Gastrocnemius medialis (tissue), 4 donors: ENCODE measurements around the gene VPS9D1. TPM values are rescaled to one million over a fixed set of nuclear protein-coding genes. Genes with fewer than 3 reads are reported as not detected.
"Not testable (repeated sequence)": the region's sequence is repeated elsewhere in the genome, so short reads cannot be mapped to it uniquely, and the experiment has no call there.

ENCODE experiments used
- ATAC-seq, 2 donors: fragments of 150-250 bp; one replicate each; pipeline ENCODE4 v1.9.1; 2016
- DNase-seq, 2 donors: peaks; one replicate each; pipeline ENCODE4 v3.0.0-alpha.2; 2019
- H3K27ac ChIP-seq, 4 donors: fragments of 200-600 bp; sonication (generic); 1 replicate in 1 of 4; 2 replicates in 3 of 4; pipeline ENCODE4 v1.5.1; 2016 to 2018; ENCODE audit warnings: mild to moderate bottlenecking in 2 of 4, moderate library complexity in 1 of 4
- H3K27me3 ChIP-seq, 3 donors: fragments of 200-600 bp; sonication (generic) in 2 of 3; 1 replicate in 1 of 3; 2 replicates in 2 of 3; pipeline versions ENCODE4 v1.5.1 to v1.6.0; 2016 to 2019; ENCODE audit warnings: mild to moderate bottlenecking in 1 of 3, moderate library complexity in 1 of 3
- H3K36me3 ChIP-seq, 2 donors: fragments of 200-600 bp; sonication (generic) in 1 of 2; one replicate each; pipeline ENCODE4 v1.5.1; 2017 to 2018
- H3K4me1 ChIP-seq, 2 donors: fragments of 200-600 bp; sonication (generic) in 1 of 2; one replicate each; pipeline ENCODE4 v1.5.1; 2016 to 2017; ENCODE audit warnings: mild to moderate bottlenecking in 2 of 2
- H3K4me3 ChIP-seq, 4 donors: fragments of 200-600 bp; sonication (generic) in 3 of 4; 1 replicate in 1 of 4; 2 replicates in 3 of 4; pipeline ENCODE4 v1.5.1; 2016 to 2019; ENCODE audit warnings: mild to moderate bottlenecking in 2 of 4
- H3K9me3 ChIP-seq, 3 donors: fragments of 200-600 bp; sonication (generic) in 2 of 3; 1 replicate in 1 of 3; 2 replicates in 2 of 3; pipeline ENCODE4 v1.5.1; 2016 to 2019
- POLR2A ChIP-seq, 2 donors: fragments of 450-650 bp; IDR thresholded peaks; one replicate each; pipeline ENCODE4 v1.6.1; 2017; ENCODE audit warnings: antibody characterized with exemption in 2 of 2, mild to moderate bottlenecking in 2 of 2, moderate library complexity in 2 of 2
- in situ Hi-C, 4 donors: fragments of 200-750 bp; cut with MboI; loops; one replicate each; pipeline versions ENCODE4 v1.15.0 to v1.8.0; 2017; ENCODE audit warnings: low sequenced_read_pairs in 4 of 4
- intact Hi-C: fragments of 100-400 bp; cut with DNase I; formaldehyde crosslinking; loops from one replicate; pipeline ENCODE4 v1.15.1; 2023; ENCODE audit warnings: low total_unique reads
- total RNA-seq, 4 donors: library from RNA; depleted of rRNA; stranded (reverse); fragments of >200 nt; gene quantifications; one replicate each; pipeline versions ENCODE4 v1.1.0 to v1.2.3, GENCODE V29; 2016
- TF ChIP-seq, protein P1 (sequence below), 5 experiments: fragments of 450-650 bp in 3 of 5; fragments of 200-600 bp in 2 of 5; sonication (generic) in 2 of 5; IDR thresholded peaks in 4 of 5; conservative IDR thresholded peaks in 1 of 5; 1 replicate in 4 of 5; 2 replicates in 1 of 5; pipeline ENCODE4 v1.5.1; 2016 to 2019; ENCODE audit warnings: antibody characterized with exemption in 5 of 5, mild to moderate bottlenecking in 3 of 5, moderate library complexity in 3 of 5

The VPS9D1 gene
- total RNA-seq, 4 donors from 2014 or later: 2.3 to 9.4 (median 3.4) TPM

DNA sequence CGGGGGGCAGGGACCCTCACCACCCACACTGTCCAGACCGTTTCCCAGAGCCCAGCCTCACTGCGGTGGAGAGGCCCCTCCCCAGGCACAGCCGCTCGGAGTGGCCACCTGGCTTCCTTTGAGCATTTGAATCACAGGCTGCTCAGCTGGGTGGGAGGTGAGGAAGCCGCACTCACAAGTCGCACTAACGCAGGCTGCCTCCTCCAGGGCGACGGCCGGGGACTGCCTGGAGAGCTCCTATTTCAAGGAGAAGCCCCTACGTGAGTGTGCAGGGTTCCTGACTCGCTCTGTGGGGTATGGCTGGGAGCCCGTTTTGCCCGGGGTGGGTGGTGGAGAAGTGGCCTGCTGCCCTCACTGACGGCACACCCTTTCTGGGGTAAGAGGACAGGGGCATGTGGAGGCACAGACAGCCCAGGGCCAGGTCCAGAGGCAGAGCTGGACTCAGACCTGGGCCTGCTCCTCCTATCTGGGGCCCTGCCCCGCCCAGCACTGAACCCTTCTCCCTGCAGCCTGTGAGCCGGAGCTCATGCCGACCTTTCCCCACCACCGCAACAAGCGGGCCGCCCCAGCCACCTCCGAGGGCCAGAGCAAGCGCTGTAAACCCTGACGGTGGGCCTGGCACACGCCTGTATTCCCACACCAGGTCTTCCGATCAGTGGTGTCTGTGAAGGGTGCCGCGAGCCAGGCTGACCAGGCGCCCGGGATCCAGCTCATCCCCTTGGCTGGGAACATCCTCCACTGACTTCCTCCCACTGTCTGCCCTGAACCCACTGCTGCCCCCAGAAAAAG is 25.4 kb downstream of the VPS9D1 start:
- DNase-seq (peak in 1 of 2 donors; percentile 6), ATAC-seq (no peak)
- H3K4me3 ChIP-seq: no peak overlapping the region
- peaks cover 0 to 55% of the 10 kb centered on the region in 2 donors for H3K36me3 ChIP-seq
- H3K27me3 ChIP-seq: no peaks in the 10 kb centered on the region
- H3K27ac ChIP-seq: no peak overlapping the region
- no peak for TF ChIP-seq POLR2A (IDR thresholded peaks at IDR 0.05)
- TF ChIP-seq, protein P1, sequence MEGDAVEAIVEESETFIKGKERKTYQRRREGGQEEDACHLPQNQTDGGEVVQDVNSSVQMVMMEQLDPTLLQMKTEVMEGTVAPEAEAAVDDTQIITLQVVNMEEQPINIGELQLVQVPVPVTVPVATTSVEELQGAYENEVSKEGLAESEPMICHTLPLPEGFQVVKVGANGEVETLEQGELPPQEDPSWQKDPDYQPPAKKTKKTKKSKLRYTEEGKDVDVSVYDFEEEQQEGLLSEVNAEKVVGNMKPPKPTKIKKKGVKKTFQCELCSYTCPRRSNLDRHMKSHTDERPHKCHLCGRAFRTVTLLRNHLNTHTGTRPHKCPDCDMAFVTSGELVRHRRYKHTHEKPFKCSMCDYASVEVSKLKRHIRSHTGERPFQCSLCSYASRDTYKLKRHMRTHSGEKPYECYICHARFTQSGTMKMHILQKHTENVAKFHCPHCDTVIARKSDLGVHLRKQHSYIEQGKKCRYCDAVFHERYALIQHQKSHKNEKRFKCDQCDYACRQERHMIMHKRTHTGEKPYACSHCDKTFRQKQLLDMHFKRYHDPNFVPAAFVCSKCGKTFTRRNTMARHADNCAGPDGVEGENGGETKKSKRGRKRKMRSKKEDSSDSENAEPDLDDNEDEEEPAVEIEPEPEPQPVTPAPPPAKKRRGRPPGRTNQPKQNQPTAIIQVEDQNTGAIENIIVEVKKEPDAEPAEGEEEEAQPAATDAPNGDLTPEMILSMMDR (IDR thresholded peaks at IDR 0.05 in 4 of 5, conservative IDR thresholded peaks at IDR 0.05 in 1 of 5): no peak
- H3K9me3 ChIP-seq: no peaks in the 10 kb centered on the region
- intact Hi-C loops (no loop called here), in situ Hi-C loops (no loop called here)
- H3K4me1 ChIP-seq: peaks cover 7% of the 10 kb centered on the region in 2 donors

DNA sequence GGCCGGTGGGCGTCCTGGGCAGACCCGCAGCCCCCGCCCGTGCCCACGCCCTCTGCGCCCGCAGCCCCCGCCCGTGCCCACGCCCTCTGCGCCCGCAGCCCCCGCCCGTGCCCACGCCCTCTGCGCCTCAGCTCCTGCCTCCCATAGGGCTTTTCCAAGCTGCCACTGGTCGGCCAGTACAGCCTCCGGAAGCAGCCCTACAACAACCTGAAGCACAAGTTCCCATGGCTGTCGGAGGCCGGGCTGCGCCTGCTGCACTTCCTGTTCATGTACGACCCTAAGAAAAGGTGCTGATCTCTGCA is 26.0 kb downstream of the VPS9D1 start:
- H3K9me3 ChIP-seq, in situ Hi-C loops, ATAC-seq, H3K27ac ChIP-seq, intact Hi-C loops, H3K4me1 ChIP-seq, H3K4me3 ChIP-seq, H3K27me3 ChIP-seq: not testable (repeated sequence)
- peak in 1 of 2 donors; percentile 4 for DNase-seq
- H3K36me3 ChIP-seq: peaks cover 0 to 56% of the 10 kb centered on the region in 2 donors

DNA sequence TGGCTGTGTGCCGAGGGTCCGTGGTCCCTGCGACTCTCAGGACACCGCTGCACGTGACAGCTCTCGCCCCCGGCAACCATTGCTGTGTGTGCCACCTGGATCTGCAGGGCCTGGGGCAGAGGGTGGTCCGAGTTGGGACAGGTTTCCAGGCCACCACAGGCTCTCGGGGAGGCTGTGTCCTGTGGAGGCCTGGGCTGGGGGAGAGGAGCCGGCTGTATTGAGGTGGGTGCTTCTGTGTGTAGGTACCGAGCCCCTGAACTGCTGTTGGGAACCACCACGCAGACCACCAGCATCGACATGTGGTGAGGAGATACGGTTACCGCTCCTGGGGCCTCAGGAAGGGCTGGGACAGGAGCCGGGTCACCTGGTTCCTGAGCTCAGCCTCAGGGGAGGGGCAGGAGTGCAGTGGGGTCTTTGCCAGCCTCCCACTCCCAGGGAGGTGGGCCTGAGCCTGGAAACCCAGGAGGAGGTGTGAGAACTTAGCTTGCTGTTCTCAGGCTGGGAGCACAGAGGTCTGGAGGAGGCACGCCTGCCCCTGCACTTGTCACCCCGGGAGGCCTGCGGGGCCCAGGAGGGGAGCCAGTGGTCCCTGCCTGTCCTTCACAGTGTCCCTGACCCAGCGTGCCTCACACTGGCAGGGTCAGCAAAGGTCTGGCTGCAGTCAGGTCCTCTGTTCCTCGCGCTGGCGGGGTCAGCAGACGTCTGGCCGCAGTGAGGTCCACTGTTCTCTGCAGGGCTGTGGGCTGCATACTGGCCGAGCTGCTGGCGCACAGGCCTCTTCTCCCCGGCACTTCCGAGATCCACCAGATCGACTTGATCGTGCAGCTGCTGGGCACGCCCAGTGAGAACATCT is 26.5 kb downstream of the VPS9D1 start:
- peaks cover 0 to 56% of the 10 kb centered on the region in 2 donors for H3K36me3 ChIP-seq
- H3K9me3 ChIP-seq: no peaks in the 10 kb centered on the region
- H3K27me3 ChIP-seq: no peaks in the 10 kb centered on the region
- DNase-seq (no peak), ATAC-seq (no peak)
- TF ChIP-seq, protein P1 (IDR thresholded peaks at IDR 0.05 in 4 of 5, conservative IDR thresholded peaks at IDR 0.05 in 1 of 5): no peak
- no peak for TF ChIP-seq POLR2A (IDR thresholded peaks at IDR 0.05)
- in situ Hi-C loops (no loop called here), intact Hi-C loops (no loop called here)
- no peak overlapping the region for H3K27ac ChIP-seq
- no peaks in the 10 kb centered on the region for H3K4me1 ChIP-seq
- no peak overlapping the region for H3K4me3 ChIP-seq

DNA sequence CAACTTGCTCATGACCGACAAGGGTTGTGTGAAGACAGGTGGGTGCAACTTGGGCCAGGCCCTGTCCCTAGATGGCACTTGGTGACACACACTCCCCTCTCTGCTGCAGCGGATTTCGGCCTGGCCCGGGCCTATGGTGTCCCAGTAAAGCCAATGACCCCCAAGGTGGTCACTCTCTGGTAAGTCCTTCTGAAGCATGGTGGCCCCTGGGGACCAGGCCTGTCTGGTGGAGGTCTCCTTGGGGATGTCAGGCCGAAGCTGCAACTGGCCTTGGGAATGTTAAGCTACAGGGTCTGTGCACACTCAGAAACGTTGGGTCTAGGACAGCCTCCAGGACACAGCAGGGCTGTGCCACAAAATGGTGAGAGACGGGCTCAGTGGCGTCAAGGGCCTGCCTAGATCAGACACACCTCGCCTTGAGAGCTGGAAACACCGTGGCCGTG is 27.4 kb downstream of the VPS9D1 start:
- ATAC-seq: no peak
- intact Hi-C loops: no loop called here
- in situ Hi-C loops: no loop called here

More for the DNA sequence above, 27.4 kb downstream of the VPS9D1 start:
- peaks cover 0 to 56% of the 10 kb centered on the region in 2 donors for H3K36me3 ChIP-seq
- no peaks in the 10 kb centered on the region for H3K27me3 ChIP-seq
- H3K4me1 ChIP-seq: peaks cover 0 to 5% of the 10 kb centered on the region in 2 donors
- no peak overlapping the region for H3K27ac ChIP-seq
- no peaks in the 10 kb centered on the region for H3K9me3 ChIP-seq
- TF ChIP-seq POLR2A (IDR thresholded peaks at IDR 0.05): no peak
- TF ChIP-seq, protein P1 (IDR thresholded peaks at IDR 0.05 in 4 of 5, conservative IDR thresholded peaks at IDR 0.05 in 1 of 5): no peak
- no peak overlapping the region for H3K4me3 ChIP-seq
- no peak for DNase-seq
